ENCODE data around the gene ZNF253. TPM values are rescaled to one million over a fixed set of nuclear protein-coding genes. Genes with fewer than 3 reads are reported as not detected.
A peak's percentile ranks its signal among the peaks of the same experiment; 100 is the strongest.
"Not testable (repeated sequence)": the region's sequence is repeated elsewhere in the genome, so short reads cannot be mapped to it uniquely, and the experiment has no call there.

The ZNF253 gene
- total RNA-seq, 4 donors from 2014 or later, result 10.1 to 24.7 (median 19.0) TPM

DNA sequence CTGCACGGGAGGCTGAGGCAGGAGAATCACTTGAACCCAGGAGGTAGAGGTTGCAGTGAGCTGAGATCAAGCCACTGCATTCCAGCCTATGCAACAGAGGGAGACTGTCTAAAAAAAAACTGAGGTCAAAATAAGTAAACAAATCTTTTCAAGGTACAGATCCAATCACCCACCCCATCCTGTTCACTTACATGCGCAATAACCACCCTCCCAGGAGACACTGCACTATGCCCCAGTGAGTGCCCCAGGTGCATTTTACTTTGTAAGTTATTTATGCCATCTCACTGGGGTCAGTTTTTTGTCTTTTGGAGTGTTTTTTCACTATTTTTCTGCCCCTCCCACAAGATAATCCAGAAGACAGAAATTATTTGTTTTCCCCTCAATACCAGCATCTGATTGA is 6.9 kb upstream of the ZNF253 start:
- Histone ChIP-seq H3K36me3 (no peaks in the 10 kb centered on the region), H3K27me3 (no peaks in the 10 kb centered on the region), H3K4me3 (no peak overlapping the region), H3K9me3 (no peaks in the 10 kb centered on the region), H3K4me1 (no peaks in the 10 kb centered on the region), H3K27ac (no peak overlapping the region)
- no peak for DNase-seq
- no peak for TF ChIP-seq POLR2A (IDR thresholded peaks at IDR 0.05)
- TF ChIP-seq, protein P1, sequence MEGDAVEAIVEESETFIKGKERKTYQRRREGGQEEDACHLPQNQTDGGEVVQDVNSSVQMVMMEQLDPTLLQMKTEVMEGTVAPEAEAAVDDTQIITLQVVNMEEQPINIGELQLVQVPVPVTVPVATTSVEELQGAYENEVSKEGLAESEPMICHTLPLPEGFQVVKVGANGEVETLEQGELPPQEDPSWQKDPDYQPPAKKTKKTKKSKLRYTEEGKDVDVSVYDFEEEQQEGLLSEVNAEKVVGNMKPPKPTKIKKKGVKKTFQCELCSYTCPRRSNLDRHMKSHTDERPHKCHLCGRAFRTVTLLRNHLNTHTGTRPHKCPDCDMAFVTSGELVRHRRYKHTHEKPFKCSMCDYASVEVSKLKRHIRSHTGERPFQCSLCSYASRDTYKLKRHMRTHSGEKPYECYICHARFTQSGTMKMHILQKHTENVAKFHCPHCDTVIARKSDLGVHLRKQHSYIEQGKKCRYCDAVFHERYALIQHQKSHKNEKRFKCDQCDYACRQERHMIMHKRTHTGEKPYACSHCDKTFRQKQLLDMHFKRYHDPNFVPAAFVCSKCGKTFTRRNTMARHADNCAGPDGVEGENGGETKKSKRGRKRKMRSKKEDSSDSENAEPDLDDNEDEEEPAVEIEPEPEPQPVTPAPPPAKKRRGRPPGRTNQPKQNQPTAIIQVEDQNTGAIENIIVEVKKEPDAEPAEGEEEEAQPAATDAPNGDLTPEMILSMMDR (IDR thresholded peaks at IDR 0.05), result no peak
- intact Hi-C loops (cut with DNase I; ENCODE audit: low total_unique reads), result no loop called here

DNA sequence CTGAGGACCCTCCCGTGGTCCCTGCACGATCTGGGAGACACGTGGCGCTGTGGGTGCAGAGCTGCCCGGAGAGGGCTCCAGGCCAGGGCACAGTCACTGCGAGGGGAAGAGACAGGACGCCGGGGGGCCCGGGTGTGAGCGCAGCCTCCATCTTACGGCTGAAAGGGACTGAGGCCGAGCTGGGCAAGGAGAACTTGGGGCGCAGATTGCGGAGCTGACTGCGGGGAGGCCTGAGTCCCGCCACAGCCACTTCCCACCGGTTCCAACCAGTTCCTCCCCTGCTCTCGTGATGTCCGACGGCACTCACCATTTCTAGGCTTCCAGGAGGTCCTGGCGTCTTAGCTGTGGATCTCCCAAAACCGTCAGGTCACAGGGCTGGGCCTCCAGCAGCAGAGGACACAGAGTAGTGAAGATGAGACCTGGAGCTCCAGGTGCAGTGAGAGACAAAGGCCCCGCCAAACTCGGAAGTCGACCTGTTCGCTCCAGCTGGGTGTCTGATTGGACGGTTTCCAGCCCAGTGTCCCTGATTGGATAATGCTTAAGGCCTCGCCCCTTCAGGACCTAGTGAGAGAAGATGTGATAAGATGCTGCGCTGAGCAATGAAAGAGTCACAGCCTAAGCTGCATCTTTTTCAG is 4.8 kb upstream of the ZNF253 start:
- intact Hi-C loops (cut with DNase I; ENCODE audit: low total_unique reads), result no loop called here
- TF ChIP-seq, protein P1 (IDR thresholded peaks at IDR 0.05), result no peak
- TF ChIP-seq POLR2A (IDR thresholded peaks at IDR 0.05), result no peak
- DNase-seq, result no peak

DNA sequence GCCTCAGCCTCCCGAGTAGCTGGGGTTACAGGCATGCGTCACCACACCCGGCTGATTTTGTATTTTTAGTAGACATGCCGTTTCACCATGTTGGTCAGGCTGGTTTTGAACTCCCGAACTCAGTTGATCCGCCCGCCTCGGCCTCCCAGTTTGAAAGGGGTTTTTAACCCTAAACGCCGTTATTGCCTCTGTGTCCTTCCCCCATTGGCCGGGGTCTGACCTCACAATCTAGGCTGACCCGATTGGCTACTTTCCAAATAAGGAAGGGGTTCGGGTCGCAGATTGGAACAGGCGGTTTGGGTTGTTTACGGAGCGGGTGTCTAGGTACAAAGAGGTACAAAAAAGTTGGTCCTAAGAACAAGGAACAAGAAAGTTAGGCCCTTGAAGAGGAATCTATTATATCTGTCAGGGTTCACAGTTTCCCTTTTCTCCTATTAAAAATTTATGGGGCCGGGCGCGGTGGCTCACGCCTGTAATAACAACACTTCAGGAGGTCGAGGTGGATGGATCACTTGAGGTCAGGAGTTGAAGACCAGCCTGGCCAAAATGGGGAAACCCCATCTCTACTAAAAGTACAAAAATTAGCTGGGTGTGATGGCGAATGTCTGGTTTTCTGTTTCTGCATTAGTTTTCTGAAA is 1.0 kb downstream of the ZNF253 start:
- Histone ChIP-seq H3K27ac (peak overlapping the region; percentile 90 to 96), H3K4me3 (peak overlapping the region; percentile 56 to 82), H3K9me3 (no peaks in the 10 kb centered on the region), H3K27me3 (no peaks in the 10 kb centered on the region), H3K36me3 (no peaks in the 10 kb centered on the region), H3K4me1 (no peaks in the 10 kb centered on the region)
- TF ChIP-seq, protein P1 (IDR thresholded peaks at IDR 0.05), result no peak
- no peak for TF ChIP-seq POLR2A (IDR thresholded peaks at IDR 0.05)
- intact Hi-C loops (cut with DNase I; ENCODE audit: low total_unique reads), result no loop called here
- no peak for DNase-seq

More for the DNA sequence above, 4.8 kb upstream of the ZNF253 start:
- H3K27me3 ChIP-seq, result no peaks in the 10 kb centered on the region
- H3K9me3 ChIP-seq, result no peaks in the 10 kb centered on the region
- H3K4me1 ChIP-seq, result no peaks in the 10 kb centered on the region
- H3K36me3 ChIP-seq, result no peaks in the 10 kb centered on the region
- no peak overlapping the region for H3K4me3 ChIP-seq
- no peak overlapping the region for H3K27ac ChIP-seq

DNA sequence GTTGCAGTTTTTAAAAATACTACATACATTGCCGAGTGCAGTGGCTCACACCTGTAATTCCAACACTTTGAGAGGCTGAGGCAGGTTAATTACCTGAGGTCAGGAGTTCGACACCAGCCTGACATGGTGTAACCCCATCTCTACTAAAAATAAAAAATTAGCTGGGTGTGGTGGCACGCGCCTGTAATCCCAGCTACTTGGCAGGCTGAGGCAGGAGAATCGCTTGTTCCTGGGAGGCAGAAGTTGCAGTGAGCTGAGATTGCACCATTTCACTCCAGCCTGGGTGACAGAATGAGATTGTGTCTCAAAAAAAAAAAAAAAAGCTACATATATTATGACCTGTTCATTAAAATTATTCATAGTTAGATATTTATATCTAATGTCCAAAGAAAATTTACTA is 4.4 kb downstream of the ZNF253 start:
- H3K4me3 ChIP-seq; H3K27me3 ChIP-seq; H3K4me1 ChIP-seq; DNase-seq; H3K27ac ChIP-seq; H3K9me3 ChIP-seq; intact Hi-C loops (cut with DNase I; ENCODE audit: low total_unique reads); H3K36me3 ChIP-seq: not testable (repeated sequence)

DNA sequence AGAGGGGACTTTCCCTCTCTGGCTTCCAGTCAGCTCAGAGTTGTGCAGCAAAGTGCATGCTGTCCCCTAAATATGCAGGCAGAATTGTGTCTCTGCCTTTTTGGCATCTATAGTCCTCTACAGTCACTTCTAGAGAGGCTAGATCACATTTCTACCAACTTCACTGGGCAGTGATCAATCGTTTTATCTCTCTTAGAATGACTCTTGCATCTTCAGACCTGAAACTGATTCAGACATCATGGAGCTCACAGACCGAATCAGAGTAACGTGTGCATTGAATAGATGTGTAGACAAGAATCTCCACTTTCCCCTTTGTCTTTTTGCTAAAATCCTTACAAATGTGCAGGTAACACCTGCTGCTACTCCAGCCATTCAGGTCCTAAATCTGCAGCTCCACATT is 6.2 kb downstream of the ZNF253 start:
- intact Hi-C loops (cut with DNase I; ENCODE audit: low total_unique reads), result no loop called here
- no peak for TF ChIP-seq POLR2A (IDR thresholded peaks at IDR 0.05)
- TF ChIP-seq, protein P1 (IDR thresholded peaks at IDR 0.05), result no peak
- no peaks in the 10 kb centered on the region for H3K9me3 ChIP-seq
- DNase-seq, result no peak
- no peaks in the 10 kb centered on the region for H3K36me3 ChIP-seq
- no peaks in the 10 kb centered on the region for H3K27me3 ChIP-seq
- no peaks in the 10 kb centered on the region for H3K4me1 ChIP-seq
- H3K4me3 ChIP-seq, result no peak overlapping the region
- H3K27ac ChIP-seq, result no peak overlapping the region
